ENCODE measurements around the gene MAP3K14. TPM values are rescaled to one million over a fixed set of nuclear protein-coding genes. Genes with fewer than 3 reads are reported as not detected.

Gene MAP3K14
- total RNA-seq, 1 donor from 2014 or later = 9.8 TPM

- Mint-ChIP-seq H3K27ac (peak overlapping the region; percentile 39), H3K4me3 (no peak overlapping the region), H3K27me3 (ENCODE audit: low read depth) (no peaks in the 10 kb centered on the region), H3K36me3 (peaks cover 1% of the 10 kb centered on the region), H3K4me1 (peaks cover 63% of the 10 kb centered on the region), H3K9me3 (no peaks in the 10 kb centered on the region)
- no peak for TF ChIP-seq CTCF (IDR thresholded peaks at IDR 0.05; ENCODE audit: unreplicated experiment)
- no peak for DNase-seq (ENCODE audit: low spot score in 2 of 2, unreplicated experiment in 2 of 2)
Observed at GRCh38 chr17:45313996-45314740, 2.7 kb downstream of the MAP3K14 start.

- DNase-seq (ENCODE audit: low spot score in 2 of 2, unreplicated experiment in 2 of 2) = no peak
Observed at GRCh38 chr17:45313421-45313771, 3.4 kb downstream of the MAP3K14 start.

DNA sequence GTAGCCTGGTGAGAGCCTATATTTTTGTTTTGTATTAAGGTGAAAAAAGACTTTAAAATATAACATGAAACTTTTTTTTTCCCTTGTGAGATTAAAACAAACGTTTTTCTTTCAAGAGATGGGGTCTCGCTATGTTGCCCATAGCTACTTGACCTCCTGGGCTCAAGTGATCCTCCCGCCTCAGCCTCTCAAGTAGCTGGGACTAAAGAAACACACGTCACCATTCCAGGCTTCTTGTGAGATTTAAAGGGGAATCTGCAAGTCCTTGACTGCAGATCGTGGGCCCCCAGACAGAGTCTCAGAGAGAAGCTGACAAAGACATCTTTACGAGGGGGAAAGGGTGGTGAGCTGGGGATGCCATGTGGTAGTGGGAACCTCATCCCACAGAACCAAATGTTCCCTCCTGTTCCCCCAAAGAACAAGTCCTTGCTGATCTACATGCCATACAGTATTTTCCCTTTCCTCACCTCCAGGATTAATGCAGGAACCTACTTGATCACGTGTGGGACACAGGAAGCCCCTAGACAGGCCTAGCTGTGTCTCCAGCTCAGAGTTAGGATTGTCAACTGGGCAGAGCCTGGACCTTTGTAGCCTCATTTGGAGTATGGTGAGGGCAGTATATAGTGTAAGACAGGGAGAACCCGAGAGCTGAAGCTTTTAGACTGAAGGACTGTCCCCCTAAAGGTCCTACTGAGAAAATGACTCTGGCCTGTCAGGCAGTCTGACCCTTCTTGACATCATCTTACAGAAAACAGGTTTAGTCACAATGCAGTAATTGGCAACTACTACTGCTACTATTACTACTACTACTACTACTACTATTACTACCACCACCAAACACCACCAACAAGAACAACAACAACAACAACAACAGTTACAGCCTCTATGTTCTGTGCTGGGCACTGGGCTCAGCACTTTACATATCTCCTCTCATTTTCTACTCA is 4.1 kb downstream of the MAP3K14 start:
- Mint-ChIP-seq H3K36me3 (peaks cover 5% of the 10 kb centered on the region), H3K4me1 (peaks cover 60% of the 10 kb centered on the region), H3K27me3 (ENCODE audit: low read depth) (no peaks in the 10 kb centered on the region), H3K4me3 (no peak overlapping the region), H3K27ac (peak overlapping the region; percentile 45), H3K9me3 (no peaks in the 10 kb centered on the region)
- DNase-seq (ENCODE audit: low spot score in 2 of 2, unreplicated experiment in 2 of 2) = no peak
- no peak for TF ChIP-seq CTCF (IDR thresholded peaks at IDR 0.05; ENCODE audit: unreplicated experiment)

More at GRCh38 chr17:45313421-45313771, 3.4 kb downstream of the MAP3K14 start:
- Mint-ChIP-seq H3K9me3 (no peaks in the 10 kb centered on the region), H3K4me3 (no peak overlapping the region), H3K36me3 (peaks cover 3% of the 10 kb centered on the region), H3K27ac (no peak overlapping the region), H3K27me3 (ENCODE audit: low read depth) (no peaks in the 10 kb centered on the region), H3K4me1 (peaks cover 60% of the 10 kb centered on the region)
- TF ChIP-seq CTCF (IDR thresholded peaks at IDR 0.05; ENCODE audit: unreplicated experiment) = no peak

- Mint-ChIP-seq H3K36me3 (peaks cover 5% of the 10 kb centered on the region), H3K4me3 (no peak overlapping the region), H3K27ac (peak overlapping the region; percentile 78), H3K27me3 (ENCODE audit: low read depth) (no peaks in the 10 kb centered on the region), H3K4me1 (peaks cover 59% of the 10 kb centered on the region), H3K9me3 (no peaks in the 10 kb centered on the region)
- TF ChIP-seq CTCF (IDR thresholded peaks at IDR 0.05; ENCODE audit: unreplicated experiment) = no peak
- no peak for DNase-seq (ENCODE audit: low spot score in 2 of 2, unreplicated experiment in 2 of 2)
Observed at GRCh38 chr17:45311760-45312476, 4.9 kb downstream of the MAP3K14 start.

GRCh38 chr17:45311401-45311759 is 5.4 kb downstream of the MAP3K14 start:
- no peaks in the 10 kb centered on the region for H3K9me3 Mint-ChIP-seq
- peaks cover 59% of the 10 kb centered on the region for H3K4me1 Mint-ChIP-seq
- H3K27ac Mint-ChIP-seq = peak overlapping the region; percentile 78
- no peak for TF ChIP-seq CTCF (IDR thresholded peaks at IDR 0.05; ENCODE audit: unreplicated experiment)
- DNase-seq (ENCODE audit: low spot score in 2 of 2, unreplicated experiment in 2 of 2) = no peak
- peaks cover 5% of the 10 kb centered on the region for H3K36me3 Mint-ChIP-seq
- H3K27me3 Mint-ChIP-seq (ENCODE audit: low read depth) = no peaks in the 10 kb centered on the region
- H3K4me3 Mint-ChIP-seq = no peak overlapping the region
